Hypothalamus (tissue), 51 donors: Measurements from ENCODE around the gene SETD2.
A peak's percentile ranks its signal among the peaks of the same experiment; 100 is the strongest.
"Not testable (repeated sequence)": the region's sequence is repeated elsewhere in the genome, so short reads cannot be mapped to it uniquely, and the experiment has no call there.

Experiments used
- DNase-seq, 51 donors: peaks; one replicate each; lab custom pipeline; 2025; lab: John Stamatoyannopoulos, UW

SETD2 gene

GRCh38 chr3:47164007-47164881, at the start of gene SETD2:
Gene SETD2 (minus strand): TSS chr3:47164113. CDS start chr3:47163924, 189 bp downstream.
- peak; percentile 59 to 97 (median 88) for DNase-seq

GRCh38 chr3:47210863-47211405, 47.0 kb upstream of the SETD2 start:
- no peak for DNase-seq

GRCh38 chr3:47206022-47206421, 42.1 kb upstream of the SETD2 start:
- not testable (repeated sequence) for DNase-seq

GRCh38 chr3:47204875-47205274, 41.0 kb upstream of the SETD2 start:
- DNase-seq = no peak

GRCh38 chr3:47202542-47202941, 38.6 kb upstream of the SETD2 start:
- DNase-seq = no peak

- no peak for DNase-seq
Observed at GRCh38 chr3:47197287-47197686, 33.4 kb upstream of the SETD2 start.

- DNase-seq = no peak
Observed at GRCh38 chr3:47194994-47195393, 31.1 kb upstream of the SETD2 start.

GRCh38 chr3:47193871-47194859, 30.3 kb upstream of the SETD2 start:
- no peak for DNase-seq

GRCh38 chr3:47186285-47186684, 22.4 kb upstream of the SETD2 start:
- DNase-seq = no peak

- not testable (repeated sequence) for DNase-seq
Observed at GRCh38 chr3:47181685-47182084, 17.8 kb upstream of the SETD2 start.

GRCh38 chr3:47180011-47180410, 16.1 kb upstream of the SETD2 start:
- not testable (repeated sequence) for DNase-seq

GRCh38 chr3:47176582-47176981, 12.7 kb upstream of the SETD2 start:
- DNase-seq = no peak

- DNase-seq = peak in 40 of 51 donors; percentile 12 to 70 (median 41)
Observed at GRCh38 chr3:47163169-47164006, 525 bp downstream of the SETD2 start.

GRCh38 chr3:47162697-47163168, 1.2 kb downstream of the SETD2 start:
- no peak for DNase-seq

- DNase-seq = no peak
Observed at GRCh38 chr3:47161983-47162696, 1.8 kb downstream of the SETD2 start.

GRCh38 chr3:47159820-47160219, 4.1 kb downstream of the SETD2 start:
- no peak for DNase-seq

- DNase-seq = no peak
Observed at GRCh38 chr3:47158208-47158607, 5.7 kb downstream of the SETD2 start.

- DNase-seq = no peak
Observed at GRCh38 chr3:47156396-47156795, 7.5 kb downstream of the SETD2 start.

- DNase-seq = no peak
Observed at GRCh38 chr3:47152578-47152977, 11.3 kb downstream of the SETD2 start.
